ENCODE measurements around the gene MEOX1.

MEOX1 gene

DNA sequence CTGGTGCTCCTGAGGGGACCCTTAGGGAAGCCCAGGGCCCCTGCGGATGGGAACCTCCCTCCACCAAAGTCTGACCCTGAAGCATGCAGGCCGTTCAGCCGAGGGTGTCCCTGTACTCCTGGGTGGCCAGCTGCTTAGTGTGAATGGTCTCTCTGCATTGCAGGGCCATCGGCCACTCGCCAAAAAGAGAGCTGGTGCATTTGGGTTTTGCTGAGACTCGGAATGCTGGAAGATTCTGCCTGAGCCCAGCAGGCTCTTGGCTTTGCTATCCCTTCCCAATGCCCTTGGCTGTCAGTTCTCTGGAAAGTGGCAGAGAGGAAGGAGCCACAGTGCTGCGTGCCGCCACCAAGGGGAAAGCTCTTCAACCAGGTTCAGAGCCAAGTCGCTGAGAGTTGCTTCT lies 2.8 kb downstream of the MEOX1 start:
- no peak for DNase-seq (ENCODE audit: low read depth in 2 of 2)

DNA sequence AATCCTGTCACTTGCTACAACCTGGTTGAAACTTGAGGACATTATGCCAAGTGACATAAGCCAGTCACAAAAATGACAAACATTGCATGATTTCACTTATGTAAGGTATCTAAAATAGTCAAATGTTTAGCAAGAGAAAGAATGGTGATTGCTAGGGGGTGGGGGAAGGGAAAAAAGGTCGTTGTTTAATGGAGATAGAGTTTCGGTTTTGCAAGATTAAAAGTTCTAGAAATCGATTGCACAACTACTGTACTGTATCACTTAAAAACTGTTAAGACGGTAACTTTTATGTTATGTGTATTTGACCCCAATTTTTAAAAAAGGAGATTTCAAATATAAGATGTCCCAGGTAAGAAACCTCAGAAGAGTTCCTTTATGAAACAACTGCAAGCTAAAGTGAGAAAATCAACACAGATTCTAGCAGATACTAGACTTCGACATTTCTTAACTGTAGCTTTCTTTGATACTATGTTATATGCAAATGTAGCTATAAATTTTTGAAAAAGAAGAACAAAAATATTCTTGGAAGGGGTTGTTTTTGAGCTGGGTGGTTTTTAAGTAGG lies 5.9 kb downstream of the MEOX1 start:
- no peak for DNase-seq (ENCODE audit: low read depth in 2 of 2)

DNA sequence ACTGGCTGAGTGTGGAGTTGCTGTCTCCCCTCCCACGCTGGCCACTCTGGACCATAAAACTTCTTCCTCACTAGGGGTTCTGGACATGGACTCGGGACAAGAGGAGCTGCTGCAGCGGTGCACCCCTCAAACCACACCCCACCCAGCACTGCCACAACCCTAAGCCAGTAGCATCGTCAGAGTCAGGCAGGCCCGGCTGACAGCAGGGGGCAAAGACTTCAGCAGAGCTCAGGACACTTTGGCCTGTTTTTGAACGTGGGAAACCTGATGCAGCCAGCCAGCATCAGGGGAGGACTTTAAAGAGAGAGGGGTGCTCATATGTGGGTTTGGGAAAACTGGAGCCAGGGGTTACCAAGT lies 9.6 kb downstream of the MEOX1 start:
- DNase-seq (ENCODE audit: low read depth in 2 of 2): no peak

DNA sequence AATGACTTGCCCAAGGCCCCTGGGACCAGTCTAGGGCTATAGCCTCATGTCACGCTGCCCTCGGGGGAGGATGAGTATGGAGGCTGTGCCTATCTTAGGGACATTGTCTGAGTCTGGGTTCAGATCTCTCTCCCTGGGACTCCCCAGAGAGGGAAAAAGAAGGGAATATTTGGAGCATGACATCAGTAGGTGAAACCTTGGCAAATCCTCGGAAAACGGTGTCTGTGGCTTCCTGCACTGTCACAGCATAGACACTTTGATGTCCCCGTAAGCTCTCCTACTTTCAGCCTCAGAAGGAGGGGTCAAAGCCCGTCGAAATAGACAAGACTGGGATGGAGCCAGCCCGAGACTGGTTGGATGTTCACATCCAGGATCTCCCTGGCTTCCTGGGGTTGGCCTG lies 11.3 kb downstream of the MEOX1 start:
- no peak for DNase-seq (ENCODE audit: low read depth in 2 of 2)

DNA sequence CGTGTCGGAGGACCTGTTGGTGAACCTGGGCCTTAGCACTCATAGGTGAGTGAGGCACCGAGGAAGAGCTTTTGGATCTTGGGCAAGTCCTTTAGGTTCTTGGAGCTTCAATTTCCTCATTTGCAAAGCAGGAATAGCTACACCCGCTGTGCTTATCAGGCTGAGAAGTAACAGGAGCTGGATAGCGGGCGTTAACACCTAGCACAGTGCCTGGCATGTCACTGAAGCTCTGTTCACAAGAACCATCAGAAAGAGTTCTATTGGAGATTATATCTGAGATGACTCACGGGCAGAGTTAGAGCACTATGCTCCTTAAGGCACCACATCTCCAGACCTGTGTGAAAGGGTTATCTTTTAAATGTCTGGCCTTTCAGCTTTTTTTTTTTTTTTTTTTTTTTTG lies 12.8 kb downstream of the MEOX1 start:
- DNase-seq (ENCODE audit: low read depth in 2 of 2): no peak

DNA sequence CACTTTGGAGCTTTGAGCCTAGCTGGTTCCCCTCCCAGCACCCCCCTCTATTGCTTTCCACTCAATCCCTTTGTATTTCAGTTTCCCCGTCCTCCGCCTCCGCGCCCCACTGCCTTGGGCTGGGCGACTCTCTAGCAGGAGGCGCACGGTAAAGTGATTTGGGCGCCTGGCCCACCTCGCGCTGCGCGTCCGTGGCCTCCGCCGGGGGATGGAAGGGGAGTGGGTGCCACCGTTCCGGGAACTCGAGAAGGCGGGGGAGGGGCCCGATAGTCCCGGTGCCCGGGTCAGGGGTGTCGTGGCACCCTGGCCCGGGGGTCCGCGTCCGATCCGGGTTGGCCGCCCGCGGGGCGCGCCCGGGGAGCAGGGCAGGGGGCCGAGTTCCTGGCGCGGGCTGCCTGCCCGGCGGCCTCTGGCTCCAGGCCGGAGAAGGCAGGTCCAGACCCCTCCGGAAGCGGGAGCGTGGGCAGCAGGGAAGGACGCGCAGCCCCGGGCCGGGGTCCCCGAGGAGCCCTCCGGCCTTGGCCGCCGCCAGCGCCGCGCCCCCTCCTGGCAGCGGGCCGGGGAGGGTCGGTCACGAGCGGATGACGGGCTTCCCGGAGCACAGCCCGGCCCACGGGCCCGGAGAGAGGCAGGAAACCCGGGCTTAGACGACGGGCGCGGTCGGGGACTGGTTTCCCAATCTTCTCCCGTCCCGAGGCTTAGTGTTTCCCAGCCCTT lies 15.8 kb downstream of the MEOX1 start:
- no peak for DNase-seq (ENCODE audit: low read depth in 2 of 2)

DNA sequence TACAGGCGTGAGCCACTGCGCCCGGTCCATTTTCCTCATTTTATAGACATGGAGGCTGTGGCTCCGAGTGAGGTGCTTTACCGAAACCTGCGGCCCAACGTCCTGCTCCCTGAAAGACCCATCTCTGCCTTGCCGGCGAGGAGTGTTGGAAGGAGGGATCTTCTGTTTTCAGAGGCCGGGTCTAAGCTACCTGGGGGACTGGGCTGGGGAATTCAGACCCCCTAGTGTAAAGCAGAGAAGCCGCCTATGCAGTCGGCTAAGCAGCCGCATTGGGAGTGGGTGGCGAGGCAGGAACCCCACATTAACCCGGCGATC lies 16.3 kb downstream of the MEOX1 start:
- no peak for DNase-seq (ENCODE audit: low read depth in 2 of 2)

DNA sequence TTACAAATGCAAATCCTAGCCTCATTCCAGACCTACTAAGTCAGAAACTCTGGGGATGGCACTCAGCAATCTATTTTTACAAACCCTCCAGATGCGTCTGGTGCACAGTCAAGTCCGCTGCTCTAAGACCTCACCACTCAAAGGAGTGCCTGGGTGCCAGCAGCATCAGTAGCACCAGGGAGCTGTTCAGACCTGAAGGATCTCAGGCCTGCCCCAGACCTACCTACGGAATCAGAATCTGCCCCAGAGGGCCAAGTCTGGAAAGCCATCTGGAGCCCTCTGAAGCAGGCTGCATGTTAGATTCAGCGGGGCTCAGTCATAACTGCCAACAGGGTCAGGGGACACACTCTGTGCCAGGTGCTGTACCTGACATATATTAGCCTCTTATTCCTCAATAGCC lies 17.6 kb downstream of the MEOX1 start:
- DNase-seq (ENCODE audit: low read depth in 2 of 2): no peak

DNA sequence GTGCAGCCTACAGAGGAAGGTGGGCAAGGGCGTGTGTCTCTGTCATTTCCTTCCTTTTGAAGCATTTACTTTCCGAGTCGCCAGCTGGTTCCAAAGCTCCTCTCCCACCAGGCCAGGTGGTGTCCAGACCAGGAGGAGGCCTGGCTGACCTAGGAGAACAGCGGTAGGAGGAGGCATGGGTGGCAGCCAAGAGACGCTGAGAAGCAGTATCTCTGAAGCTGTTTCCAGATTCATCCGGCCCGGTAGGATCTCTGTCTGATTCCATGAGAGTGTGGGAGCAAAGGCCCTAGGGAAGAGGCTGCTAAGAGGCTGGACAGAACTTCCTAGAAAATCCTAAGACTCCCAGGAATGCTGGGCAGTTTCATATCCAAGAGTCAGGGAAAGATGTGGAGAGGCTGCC lies 20.3 kb downstream of the MEOX1 start:
- no peak for DNase-seq (ENCODE audit: low read depth in 2 of 2)

DNA sequence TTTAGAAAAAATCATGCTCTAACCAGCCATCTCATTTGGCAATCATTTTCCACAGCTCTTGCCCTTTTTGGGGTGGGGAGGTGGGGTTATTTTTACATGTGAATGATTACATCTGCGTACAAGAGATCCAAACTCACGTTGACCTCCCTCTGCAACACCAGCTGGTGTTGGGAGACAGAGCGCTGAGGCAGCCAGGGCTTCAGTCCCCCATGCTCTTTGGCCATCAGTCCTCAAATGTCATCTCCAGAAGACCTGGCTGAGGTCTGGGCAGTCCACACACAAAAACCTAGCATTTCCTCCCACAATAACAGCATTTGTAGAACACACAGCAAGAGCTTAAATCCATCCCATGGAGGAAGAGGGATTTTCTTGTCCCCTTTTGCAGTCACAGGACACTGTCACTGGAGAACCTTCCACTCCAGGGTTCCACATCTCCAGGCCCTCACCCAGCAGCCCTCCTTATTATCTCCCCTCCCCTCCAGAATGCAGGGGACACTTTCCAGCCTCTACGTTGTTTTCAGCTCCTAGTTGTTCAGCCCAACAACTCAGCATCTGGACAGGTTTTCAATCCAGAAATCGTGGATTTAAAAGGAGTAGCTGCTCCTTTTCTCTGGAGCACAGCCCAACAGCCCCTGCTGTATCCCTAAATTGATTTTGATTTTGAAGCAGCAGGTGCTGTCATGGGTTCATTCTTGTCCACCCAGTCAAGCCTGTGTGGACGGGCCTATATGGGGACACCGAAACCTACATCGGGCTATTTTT lies 21.1 kb downstream of the MEOX1 start:
- DNase-seq (ENCODE audit: low read depth in 2 of 2): no peak

DNA sequence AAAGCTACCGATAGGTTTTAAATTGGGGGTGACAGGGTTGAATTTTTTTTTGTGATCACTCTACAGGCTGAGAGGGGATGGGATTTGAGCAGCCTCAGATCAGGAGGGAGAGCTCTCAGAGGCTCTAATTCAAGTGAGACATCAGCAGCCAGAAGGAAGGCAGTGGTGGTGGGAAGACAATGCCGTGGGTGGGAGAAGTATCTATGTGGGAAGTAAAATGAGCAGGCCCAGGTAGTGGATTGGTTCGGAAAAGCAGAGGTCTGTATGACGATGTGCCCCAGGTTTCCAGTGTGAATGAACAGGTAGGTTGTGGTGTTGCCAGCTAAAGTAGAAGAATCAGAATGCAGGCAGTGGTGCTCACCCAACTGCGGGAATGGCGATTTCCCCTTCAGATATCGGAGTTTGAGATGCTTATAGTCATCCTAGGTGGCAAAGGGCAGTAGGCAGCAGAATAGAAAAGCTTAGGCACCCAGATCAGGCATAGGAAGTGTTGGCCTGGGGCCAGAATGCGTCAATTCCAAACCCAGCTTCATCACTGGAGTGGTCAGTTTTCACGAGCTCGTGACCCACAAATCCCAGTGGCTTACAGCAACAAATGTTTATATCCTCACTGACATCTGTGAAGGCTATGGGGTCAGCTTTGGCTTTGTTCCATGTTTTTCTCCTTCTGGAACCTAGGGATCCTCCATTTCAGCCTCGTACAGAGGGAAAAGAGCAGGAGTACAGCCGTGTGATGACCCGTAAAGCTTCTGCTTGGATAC lies 24.0 kb downstream of the MEOX1 start:
- no peak for DNase-seq (ENCODE audit: low read depth in 2 of 2)

DNA sequence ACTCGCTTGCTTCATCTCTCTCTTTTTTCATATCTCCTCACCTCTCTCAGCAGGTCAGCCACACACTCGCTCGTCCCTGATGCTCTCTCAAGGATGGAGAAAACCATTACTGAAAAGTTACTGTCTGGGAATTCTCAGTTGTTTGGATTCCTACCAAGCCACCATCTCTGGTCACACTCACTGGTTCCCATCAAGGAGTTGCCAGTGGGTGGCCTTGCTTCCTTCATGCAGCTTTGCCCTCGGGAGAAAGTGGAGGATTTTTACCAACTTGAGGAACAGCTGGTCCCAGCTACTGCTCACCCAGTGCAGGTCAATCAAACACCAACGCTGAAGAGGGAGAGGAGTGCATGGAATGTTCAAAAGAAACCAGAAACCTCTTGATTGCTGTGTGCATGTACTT lies 25.3 kb downstream of the MEOX1 start:
- no peak for DNase-seq (ENCODE audit: low read depth in 2 of 2)

DNA sequence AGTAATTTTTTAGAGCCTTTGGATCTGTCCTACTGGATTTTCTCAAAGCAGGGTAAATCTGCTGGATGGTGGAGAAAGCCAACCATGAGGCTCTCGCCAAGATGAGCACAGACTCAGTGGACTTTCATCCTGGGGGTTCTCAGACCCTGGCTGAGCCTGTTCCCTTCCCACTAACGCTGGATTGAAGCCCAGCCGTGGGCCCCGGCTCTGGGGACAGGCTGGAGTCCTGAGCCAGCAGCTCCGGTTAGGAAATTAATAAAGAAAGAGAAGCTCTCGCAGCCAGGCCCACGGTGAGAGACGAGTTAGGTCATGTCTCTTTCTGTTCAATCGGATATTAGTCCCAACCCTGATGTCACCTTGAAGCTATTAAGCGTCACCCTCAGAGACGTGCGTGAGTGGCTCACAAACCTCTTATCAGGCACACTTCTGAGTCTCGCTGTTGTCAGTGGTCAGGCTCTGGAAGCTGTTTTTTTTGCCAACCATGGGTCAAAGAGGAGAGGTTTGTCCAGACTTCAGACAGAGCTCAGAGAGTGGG lies 27.1 kb downstream of the MEOX1 start:
- no peak for DNase-seq (ENCODE audit: low read depth in 2 of 2)

DNA sequence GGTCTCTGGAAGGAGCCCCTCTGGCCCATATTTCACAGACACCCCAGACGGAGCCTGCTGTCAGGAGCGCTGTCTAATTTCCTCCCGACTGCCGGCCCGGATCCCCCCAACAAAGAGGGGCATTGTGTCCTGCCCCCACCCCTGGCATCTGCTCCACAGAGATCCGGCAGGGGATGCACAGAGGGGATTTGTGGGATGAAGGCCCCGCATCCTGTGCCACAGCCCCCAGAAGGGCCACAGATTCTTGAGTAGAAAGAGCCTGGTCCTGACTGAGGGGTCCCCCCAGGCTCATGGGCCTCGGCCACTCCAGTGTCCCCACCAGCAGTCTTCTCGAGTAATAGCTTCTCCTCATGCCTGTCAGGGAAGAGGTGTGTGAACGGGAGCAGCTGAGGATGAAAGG lies 29.5 kb downstream of the MEOX1 start:
- no peak for DNase-seq (ENCODE audit: low read depth in 2 of 2)

DNA sequence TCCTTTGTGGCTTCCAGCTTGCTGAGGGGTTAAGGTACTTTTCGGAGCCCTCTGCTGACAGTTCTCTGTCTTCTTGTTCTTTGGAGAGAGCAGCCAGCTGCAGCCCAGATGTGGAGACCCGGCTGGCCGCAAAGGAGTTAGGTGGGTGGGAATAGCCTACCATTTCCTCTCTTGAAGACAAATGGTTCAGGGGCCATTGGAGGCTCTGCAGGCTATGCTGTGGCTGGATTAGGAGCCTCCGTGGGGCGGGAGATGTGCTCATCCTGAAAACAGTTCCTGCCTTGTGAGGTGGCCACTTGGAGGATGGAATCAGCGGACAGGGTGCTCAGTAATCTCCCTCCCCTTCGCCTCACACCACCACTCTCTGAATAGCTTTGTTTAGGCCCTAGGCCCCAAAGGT lies 30.3 kb downstream of the MEOX1 start:
- DNase-seq (ENCODE audit: low read depth in 2 of 2): no peak

DNA sequence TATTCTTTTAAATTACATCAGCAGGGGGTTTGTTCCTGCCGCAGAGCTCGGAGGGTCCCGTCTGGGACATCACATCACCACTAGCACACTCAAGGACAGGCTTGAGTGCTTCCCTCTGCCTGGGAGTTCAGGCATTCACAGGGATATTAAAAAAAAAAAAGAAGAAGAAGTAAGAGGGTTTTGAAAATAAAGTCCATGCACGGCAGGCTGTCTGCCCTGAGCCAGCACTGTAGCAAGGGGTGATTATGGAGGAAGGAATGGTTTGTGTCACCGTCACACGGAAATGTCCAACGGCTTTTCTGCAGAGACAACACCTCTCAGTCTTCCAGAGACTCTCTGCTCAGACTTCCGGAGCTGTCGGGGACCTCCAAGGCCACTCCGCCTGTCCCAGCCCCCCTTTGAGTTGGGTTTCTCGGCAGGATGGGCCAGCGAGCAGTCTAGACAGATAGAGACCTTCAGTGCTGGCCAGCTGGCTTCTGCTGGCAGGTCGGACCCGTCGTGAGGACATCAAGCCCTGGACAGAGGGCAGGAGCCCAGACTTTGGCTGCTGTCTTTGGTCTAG lies 33.6 kb downstream of the MEOX1 start:
- DNase-seq (ENCODE audit: low read depth in 2 of 2): no peak

DNA sequence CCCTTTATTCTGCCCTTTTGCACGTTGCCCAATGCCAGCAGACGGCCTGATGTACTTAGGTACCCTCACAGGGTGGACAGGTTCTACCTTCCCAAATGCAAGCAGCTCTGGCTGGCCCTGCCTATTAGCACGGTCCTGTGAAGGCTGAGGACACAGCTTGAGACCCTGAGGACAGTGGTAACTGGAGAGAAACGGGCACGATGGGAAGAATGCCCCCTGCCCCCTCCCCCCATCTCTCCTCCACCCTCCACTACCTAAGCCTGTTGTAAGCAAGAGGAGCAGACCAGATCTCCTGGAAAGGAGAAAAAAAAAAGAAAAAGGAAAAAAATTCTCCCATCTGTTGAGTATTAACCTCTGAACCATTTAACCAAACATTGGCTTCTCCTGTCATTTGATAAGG lies 34.1 kb downstream of the MEOX1 start:
- no peak for DNase-seq (ENCODE audit: low read depth in 2 of 2)

DNA sequence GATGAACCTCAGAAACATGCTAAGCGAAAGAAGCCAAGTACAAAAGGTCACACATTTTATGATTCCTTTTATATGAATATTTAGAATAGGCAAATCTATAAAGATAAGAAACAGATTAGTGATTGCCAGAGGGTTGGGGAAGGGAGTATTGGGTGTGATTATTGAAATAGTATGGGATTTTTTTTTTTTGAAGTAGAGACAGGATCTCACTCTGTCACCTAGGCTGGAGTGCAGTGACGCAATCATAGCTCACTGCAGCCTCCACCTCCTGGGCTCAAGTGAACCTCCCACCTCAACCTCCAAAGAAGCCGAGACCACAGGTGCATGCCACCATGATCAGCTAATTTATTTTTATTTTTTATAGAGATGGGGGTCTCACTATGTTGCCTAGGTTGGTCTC lies 35.7 kb downstream of the MEOX1 start:
- DNase-seq (ENCODE audit: low read depth in 2 of 2): no peak

DNA sequence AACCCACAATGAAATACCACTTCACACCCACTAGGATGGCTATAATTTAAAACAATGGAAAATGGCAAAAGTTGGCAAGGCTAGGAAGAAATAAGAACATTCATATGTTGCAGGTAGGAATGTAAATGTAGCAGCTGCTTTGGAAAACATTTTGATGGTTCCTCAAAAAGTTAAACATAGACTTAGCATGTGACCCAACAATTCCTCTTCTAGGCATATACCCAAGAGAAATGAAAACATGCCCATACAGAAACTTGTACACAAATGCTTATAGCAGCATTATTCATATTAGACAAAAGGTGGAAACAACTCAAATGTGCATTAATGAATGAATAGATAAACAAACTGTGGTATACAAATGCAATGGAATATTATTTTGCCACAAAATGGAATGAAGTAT lies 36.1 kb downstream of the MEOX1 start:
- no peak for DNase-seq (ENCODE audit: low read depth in 2 of 2)

DNA sequence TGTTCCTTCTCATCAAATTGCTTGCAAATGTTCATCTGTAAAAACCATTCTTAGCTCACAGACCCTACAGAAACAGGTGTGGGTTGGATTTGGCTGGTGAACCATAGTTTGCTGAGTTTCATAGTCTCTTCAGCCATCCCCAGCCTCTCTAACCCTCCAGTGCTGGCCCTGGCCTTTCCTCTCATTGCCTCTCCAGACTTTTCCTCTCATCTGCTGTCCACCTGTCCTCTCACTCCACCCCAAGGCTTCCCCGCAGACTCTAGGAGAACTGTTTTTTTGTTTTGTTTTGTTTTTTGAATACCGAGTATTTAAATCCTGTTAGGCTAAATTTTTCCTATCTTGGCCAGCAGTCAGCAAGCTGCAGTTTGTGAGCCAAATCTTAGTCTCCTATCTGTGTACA lies 41.1 kb downstream of the MEOX1 start:
- DNase-seq (ENCODE audit: low read depth in 2 of 2): no peak

DNA sequence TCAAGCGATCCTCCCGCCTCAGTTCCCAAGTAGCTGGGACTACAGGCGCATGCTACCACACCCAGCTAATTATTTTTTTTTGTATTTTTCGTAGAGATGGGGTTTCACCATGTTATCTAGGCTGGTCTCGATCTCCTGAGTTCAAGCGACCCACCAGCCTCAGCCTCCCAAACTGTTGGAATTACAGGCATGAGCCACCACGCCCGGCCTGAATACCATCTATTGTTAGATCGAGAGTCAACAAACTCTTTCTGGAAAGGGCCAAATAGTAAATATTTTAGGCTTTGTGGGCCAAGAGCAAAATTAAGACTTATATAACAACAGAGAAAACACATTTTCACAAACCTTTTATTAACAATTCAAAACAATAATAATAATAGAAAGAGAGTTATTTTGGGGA lies 41.6 kb downstream of the MEOX1 start:
- DNase-seq (ENCODE audit: low read depth in 2 of 2): no peak

DNA sequence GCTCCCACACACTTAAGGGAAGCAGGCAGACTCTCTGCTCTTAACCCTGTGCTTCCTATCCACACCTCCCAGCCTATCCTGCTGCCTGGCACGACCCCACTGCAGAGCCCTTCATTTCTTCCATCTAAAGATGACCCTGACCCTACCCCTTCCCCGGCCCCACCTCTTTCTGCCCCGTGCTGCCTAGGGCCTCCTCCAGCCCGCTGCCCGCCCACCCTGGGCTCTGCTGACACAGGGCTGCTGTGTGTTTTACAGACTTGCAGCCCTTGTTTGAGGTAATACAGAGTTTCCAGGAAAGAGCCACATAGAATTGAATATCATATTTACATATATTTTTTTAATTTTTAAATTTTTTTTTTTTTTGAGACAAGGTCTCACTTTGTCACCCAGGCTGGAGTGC lies 42.0 kb downstream of the MEOX1 start:
- DNase-seq (ENCODE audit: low read depth in 2 of 2): no peak
